GM12872 (cell line): Measurements from ENCODE around the gene C1QB.

Experiments
- CTCF ChIP-seq: IDR thresholded peaks from 3 replicates; pipeline ENCODE4 v1.5.1; 2011; ENCODE audit warnings: low read depth, mild to moderate bottlenecking, low read length, moderate library complexity; ENCODE audit not compliant: insufficient read depth

C1QB gene

GRCh38 chr1:22652881-22653316, at the start of gene C1QB:
Gene C1QB, plus strand, starts transcription at chr1:22653236. Its CDS starts 6,227 bp downstream, at chr1:22659463.
- TF ChIP-seq CTCF = no peak

GRCh38 chr1:22606161-22606560, 46.9 kb upstream of the C1QB start:
- TF ChIP-seq CTCF = no peak

GRCh38 chr1:22607154-22607553, 45.9 kb upstream of the C1QB start:
- TF ChIP-seq CTCF = no peak

GRCh38 chr1:22608361-22608760, 44.7 kb upstream of the C1QB start:
- TF ChIP-seq CTCF = no peak

GRCh38 chr1:22609291-22609690, 43.7 kb upstream of the C1QB start:
- TF ChIP-seq CTCF = no peak

- TF ChIP-seq CTCF = no peak
Observed at GRCh38 chr1:22611530-22611947, 41.5 kb upstream of the C1QB start.

- no peak for TF ChIP-seq CTCF
Observed at GRCh38 chr1:22612671-22613571, 40.1 kb upstream of the C1QB start.
